Left ventricle myocardium inferior (tissue), 1 donor: Measurements from ENCODE around the gene INHBB. TPM values are rescaled to one million over a fixed set of nuclear protein-coding genes. Genes with fewer than 3 reads are reported as not detected.

Experiments used
- DNase-seq: peaks from one replicate; pipeline ENCODE4 v3.0.0-alpha.2; 2020
- H3K27ac ChIP-seq: fragments of 200-600 bp; replicated peaks from 2 replicates; pipeline ENCODE4 v1.8.0; 2021
- H3K27me3 ChIP-seq: fragments of 200-600 bp; 2 replicates; pipeline ENCODE4 v1.8.0; 2021; ENCODE audit warnings: low read depth
- H3K36me3 ChIP-seq: fragments of 200-600 bp; 2 replicates; pipeline ENCODE4 v1.8.0; 2021
- H3K4me1 ChIP-seq: fragments of 200-600 bp; 2 replicates; pipeline ENCODE4 v1.8.0; 2021
- H3K4me3 ChIP-seq: fragments of 200-600 bp; 2 replicates; pipeline ENCODE4 v1.8.0; 2021; ENCODE audit warnings: mild to moderate bottlenecking, moderate library complexity
- H3K9me3 ChIP-seq: fragments of 200-600 bp; replicated peaks from 2 replicates; pipeline ENCODE4 v1.8.0; 2021
- CTCF ChIP-seq: fragments of 200-600 bp; IDR thresholded peaks from 2 replicates; pipeline ENCODE4 v1.8.0; 2021; ENCODE audit warnings: antibody characterized with exemption, mild to moderate bottlenecking, borderline replicate concordance
- intact Hi-C: fragments of 100-400 bp; cut with micrococcal nuclease; formaldehyde crosslinking; loops from one replicate; pipeline ENCODE4 v1.11.0; 2022
- total RNA-seq: library from RNA; stranded (reverse); fragmentation: NEBNext Ultra II Directional; extraction: Animal tissue kit (Norgen Biotek cat#: 25700); gene quantifications from one replicate; pipeline ENCODE4 v1.2.1, GENCODE V29; 2021
- donor health status: DM: no; HTN: yes; CAD: no; lungs with severe emphysema.

Gene INHBB
- total RNA-seq, 1 donor from 2014 or later, result 3.2 TPM

GRCh38 chr2:120324933-120325332 lies 21.0 kb upstream of the INHBB start:
- Histone ChIP-seq H3K9me3 (no peaks in the 10 kb centered on the region), H3K36me3 (no peaks in the 10 kb centered on the region), H3K4me1 (peaks cover 23% of the 10 kb centered on the region), H3K27me3 (peaks cover 56% of the 10 kb centered on the region), H3K4me3 (no peak overlapping the region), H3K27ac (no peak overlapping the region)
- DNase-seq, result no peak
- no peak for TF ChIP-seq CTCF
- intact Hi-C loops, result no loop called here

- TF ChIP-seq CTCF, result no peak
- intact Hi-C loops, result no loop called here
- H3K4me3 ChIP-seq, result no peak overlapping the region
- peaks cover 64% of the 10 kb centered on the region for H3K27me3 ChIP-seq
- DNase-seq, result no peak
- peaks cover 17% of the 10 kb centered on the region for H3K4me1 ChIP-seq
- no peak overlapping the region for H3K27ac ChIP-seq
- no peaks in the 10 kb centered on the region for H3K9me3 ChIP-seq
- no peaks in the 10 kb centered on the region for H3K36me3 ChIP-seq
Measured at GRCh38 chr2:120326066-120326465, 19.9 kb upstream of the INHBB start.

GRCh38 chr2:120330946-120331822 lies 14.8 kb upstream of the INHBB start:
- Histone ChIP-seq H3K4me1 (no peaks in the 10 kb centered on the region), H3K4me3 (no peak overlapping the region), H3K9me3 (peaks cover 5% of the 10 kb centered on the region), H3K27ac (no peak overlapping the region), H3K36me3 (no peaks in the 10 kb centered on the region), H3K27me3 (peaks cover 43% of the 10 kb centered on the region)
- DNase-seq, result no peak
- TF ChIP-seq CTCF, result no peak
- intact Hi-C loops, result loop anchor here (5.0 kb wide), 1 partner anchor 346 kb away; no protein-coding TSS in a partner anchor

GRCh38 chr2:120331903-120332302 lies 14.0 kb upstream of the INHBB start:
- H3K27ac ChIP-seq, result no peak overlapping the region
- H3K9me3 ChIP-seq, result peaks cover 5% of the 10 kb centered on the region
- no peaks in the 10 kb centered on the region for H3K4me1 ChIP-seq
- intact Hi-C loops, result loop anchor here (5.0 kb wide), 1 partner anchor 345 kb away; no protein-coding TSS in a partner anchor
- DNase-seq, result no peak
- TF ChIP-seq CTCF, result no peak
- H3K27me3 ChIP-seq, result peaks cover 44% of the 10 kb centered on the region
- no peak overlapping the region for H3K4me3 ChIP-seq
- H3K36me3 ChIP-seq, result no peaks in the 10 kb centered on the region

GRCh38 chr2:120332384-120332783 lies 13.6 kb upstream of the INHBB start:
- Histone ChIP-seq H3K4me1 (no peaks in the 10 kb centered on the region), H3K4me3 (no peak overlapping the region), H3K27me3 (peaks cover 44% of the 10 kb centered on the region), H3K9me3 (peaks cover 5% of the 10 kb centered on the region), H3K36me3 (no peaks in the 10 kb centered on the region), H3K27ac (no peak overlapping the region)
- no peak for DNase-seq
- intact Hi-C loops, result loop anchor here (5.0 kb wide), 1 partner anchor 345 kb away; no protein-coding TSS in a partner anchor
- TF ChIP-seq CTCF, result no peak
